HEK293T (cell line): ENCODE results near the gene GABPB1.

Experiments used
- BHLHE40 ChIP-seq: fragments of 450-650 bp; IDR thresholded peaks from 2 replicates; pipeline ENCODE4 v1.6.1; 2016; ENCODE audit warnings: mild to moderate bottlenecking, moderate library complexity, borderline replicate concordance
- FOXA1 ChIP-seq: fragments of 450-650 bp; IDR thresholded peaks from 2 replicates; pipeline ENCODE4 v1.6.1; 2016; ENCODE audit warnings: mild to moderate bottlenecking
- FOXM1 ChIP-seq: fragments of 450-650 bp; IDR thresholded peaks from 2 replicates; pipeline ENCODE4 v1.6.1; 2017; ENCODE audit warnings: mild to moderate bottlenecking, borderline replicate concordance
- HDGF ChIP-seq: fragments of 450-650 bp; IDR thresholded peaks from 2 replicates; pipeline ENCODE4 v1.6.1; 2017; ENCODE audit warnings: antibody characterized with exemption, borderline replicate concordance
- NFRKB ChIP-seq: fragments of 450-650 bp; IDR thresholded peaks from 2 replicates; pipeline ENCODE4 v1.6.1; 2016; ENCODE audit warnings: mild to moderate bottlenecking, moderate library complexity
- SP1 ChIP-seq: fragments of 450-650 bp; IDR thresholded peaks from 2 replicates; pipeline ENCODE4 v1.6.1; 2017
- SUZ12 ChIP-seq: fragments of 450-650 bp; IDR thresholded peaks from 2 replicates; pipeline ENCODE4 v1.6.1; 2016; ENCODE audit warnings: mild to moderate bottlenecking
- TF ChIP-seq, protein P1 (sequence below): fragments of 450-650 bp; IDR thresholded peaks from 2 replicates; pipeline ENCODE4 v1.6.1; 2016

DNA sequence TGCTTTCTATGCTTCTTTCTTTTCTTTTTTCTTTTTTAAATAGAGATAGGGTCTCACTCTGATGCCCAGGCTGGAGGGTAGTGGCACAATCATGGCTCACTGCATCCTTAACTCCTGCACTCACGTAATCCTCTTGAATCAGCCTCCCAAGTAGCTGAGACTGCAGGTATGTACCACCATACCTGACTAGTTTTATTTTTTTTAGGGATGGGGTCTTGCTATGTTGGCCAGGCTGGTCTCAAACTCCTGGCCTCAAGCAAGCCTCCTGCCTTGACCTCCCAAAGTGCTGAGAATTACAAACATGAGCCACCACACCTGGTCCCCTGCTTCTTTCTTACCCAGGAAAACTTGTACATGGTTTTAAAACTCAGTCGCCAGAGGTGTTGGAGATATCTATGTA, 65.2 kb downstream of the GABPB1 start:
- TF ChIP-seq FOXM1 (no peak), FOXA1 (no peak), HDGF (no peak), SP1 (no peak), SUZ12 (no peak), NFRKB (no peak), BHLHE40 (no peak)
- TF ChIP-seq, protein P1, sequence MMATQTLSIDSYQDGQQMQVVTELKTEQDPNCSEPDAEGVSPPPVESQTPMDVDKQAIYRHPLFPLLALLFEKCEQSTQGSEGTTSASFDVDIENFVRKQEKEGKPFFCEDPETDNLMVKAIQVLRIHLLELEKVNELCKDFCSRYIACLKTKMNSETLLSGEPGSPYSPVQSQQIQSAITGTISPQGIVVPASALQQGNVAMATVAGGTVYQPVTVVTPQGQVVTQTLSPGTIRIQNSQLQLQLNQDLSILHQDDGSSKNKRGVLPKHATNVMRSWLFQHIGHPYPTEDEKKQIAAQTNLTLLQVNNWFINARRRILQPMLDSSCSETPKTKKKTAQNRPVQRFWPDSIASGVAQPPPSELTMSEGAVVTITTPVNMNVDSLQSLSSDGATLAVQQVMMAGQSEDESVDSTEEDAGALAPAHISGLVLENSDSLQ = no peak
